ENCODE measurements around the gene PLOD2. TPM values are rescaled to one million over a fixed set of nuclear protein-coding genes. Genes with fewer than 3 reads are reported as not detected.

Gene PLOD2
- total RNA-seq, 3 donors from 2014 or later (not counting 1 experiment from before 2014, with no cell fraction given): 0.28 to 0.38 TPM; not detected in 1

DNA sequence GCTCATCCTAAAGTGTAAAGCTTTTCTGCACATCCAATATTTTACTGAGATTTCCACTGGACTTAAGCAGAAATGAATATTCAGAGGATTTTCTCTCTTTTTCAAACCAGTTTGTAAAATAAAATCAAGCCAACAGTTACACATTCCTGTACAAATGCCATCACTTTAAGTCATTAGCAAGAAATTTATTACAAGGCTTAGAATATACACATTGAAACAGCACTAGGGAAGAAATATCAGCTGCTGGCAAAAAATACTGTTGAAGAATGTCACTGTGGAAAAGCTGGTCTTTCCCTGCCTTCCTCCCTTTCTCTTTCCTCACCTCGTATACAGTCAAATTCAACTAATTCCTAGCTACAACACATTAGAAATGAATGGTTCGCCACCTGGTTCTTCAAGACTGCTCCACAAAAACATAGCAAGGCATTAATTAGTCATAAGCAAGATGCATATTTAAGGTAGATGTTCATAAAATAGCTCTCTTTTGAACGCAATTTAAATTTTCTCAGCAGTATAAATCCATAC lies 21.3 kb downstream of the PLOD2 start:
- no peak for ATAC-seq
- H3K9me3 Mint-ChIP-seq: peaks cover 3 to 7% of the 10 kb centered on the region in 2 donors
- intact Hi-C loops (cut with micrococcal nuclease): no loop called here
- H3K9me3 ChIP-seq (ENCODE audit: control insufficient read depth, insufficient read depth, low read length): no peaks in the 10 kb centered on the region
- H3K4me3 Mint-ChIP-seq: no peak overlapping the region
- no peak overlapping the region for H3K27ac Mint-ChIP-seq
- no peaks in the 10 kb centered on the region for H3K36me3 ChIP-seq (ENCODE audit: control insufficient read depth, insufficient read depth, low read length)
- no peak overlapping the region for H3K27ac ChIP-seq (ENCODE audit: low read length)
- no peaks in the 10 kb centered on the region for H3K36me3 Mint-ChIP-seq
- no peak for DNase-seq
- no peak overlapping the region for H3K4me3 ChIP-seq (ENCODE audit: low read length)
- no peaks in the 10 kb centered on the region for H3K27me3 Mint-ChIP-seq (ENCODE audit: low read depth in 2 of 2)
- 92% methylated on average over 2 of the region's 3 CpGs for WGBS (ENCODE audit: insufficient coverage)
- H3K27me3 ChIP-seq (ENCODE audit: control insufficient read depth, insufficient read depth, low read length): no peaks in the 10 kb centered on the region
- H3K4me1 Mint-ChIP-seq: no peaks in the 10 kb centered on the region
- no peaks in the 10 kb centered on the region for H3K4me1 ChIP-seq (ENCODE audit: control insufficient read depth, insufficient read depth, low read length)
- TF ChIP-seq, protein P1, sequence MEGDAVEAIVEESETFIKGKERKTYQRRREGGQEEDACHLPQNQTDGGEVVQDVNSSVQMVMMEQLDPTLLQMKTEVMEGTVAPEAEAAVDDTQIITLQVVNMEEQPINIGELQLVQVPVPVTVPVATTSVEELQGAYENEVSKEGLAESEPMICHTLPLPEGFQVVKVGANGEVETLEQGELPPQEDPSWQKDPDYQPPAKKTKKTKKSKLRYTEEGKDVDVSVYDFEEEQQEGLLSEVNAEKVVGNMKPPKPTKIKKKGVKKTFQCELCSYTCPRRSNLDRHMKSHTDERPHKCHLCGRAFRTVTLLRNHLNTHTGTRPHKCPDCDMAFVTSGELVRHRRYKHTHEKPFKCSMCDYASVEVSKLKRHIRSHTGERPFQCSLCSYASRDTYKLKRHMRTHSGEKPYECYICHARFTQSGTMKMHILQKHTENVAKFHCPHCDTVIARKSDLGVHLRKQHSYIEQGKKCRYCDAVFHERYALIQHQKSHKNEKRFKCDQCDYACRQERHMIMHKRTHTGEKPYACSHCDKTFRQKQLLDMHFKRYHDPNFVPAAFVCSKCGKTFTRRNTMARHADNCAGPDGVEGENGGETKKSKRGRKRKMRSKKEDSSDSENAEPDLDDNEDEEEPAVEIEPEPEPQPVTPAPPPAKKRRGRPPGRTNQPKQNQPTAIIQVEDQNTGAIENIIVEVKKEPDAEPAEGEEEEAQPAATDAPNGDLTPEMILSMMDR (IDR thresholded peaks at IDR 0.05): no peak

DNA sequence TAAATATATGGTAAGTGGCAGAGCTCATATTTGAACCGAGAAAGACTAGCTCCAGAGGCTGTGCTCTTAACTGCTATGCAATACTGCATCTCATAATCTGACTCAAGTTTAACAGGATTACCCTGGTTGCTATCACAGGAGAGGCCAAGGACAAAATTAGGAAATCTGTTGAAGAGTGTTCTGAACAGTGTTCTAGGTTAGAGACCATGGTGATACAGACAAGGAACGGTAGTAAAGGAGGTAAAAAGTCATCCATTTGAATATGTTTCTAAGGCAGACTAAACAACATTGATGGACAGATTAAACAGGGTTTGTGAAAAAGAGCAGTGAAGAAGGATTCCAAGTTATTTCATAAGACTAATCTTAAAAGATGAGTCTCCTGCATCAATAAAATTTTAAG lies 22.1 kb downstream of the PLOD2 start:
- no peaks in the 10 kb centered on the region for H3K27me3 ChIP-seq (ENCODE audit: control insufficient read depth, insufficient read depth, low read length)
- ATAC-seq (no peak), DNase-seq (no peak)
- Mint-ChIP-seq H3K36me3 (no peaks in the 10 kb centered on the region), H3K4me3 (no peak overlapping the region), H3K27ac (no peak overlapping the region), H3K9me3 (peaks cover 3 to 6% of the 10 kb centered on the region in 2 donors), H3K27me3 (ENCODE audit: low read depth in 2 of 2) (no peaks in the 10 kb centered on the region), H3K4me1 (no peaks in the 10 kb centered on the region)
- no peaks in the 10 kb centered on the region for H3K36me3 ChIP-seq (ENCODE audit: control insufficient read depth, insufficient read depth, low read length)
- no peak overlapping the region for H3K27ac ChIP-seq (ENCODE audit: low read length)
- 87% methylated on average over 2 of the region's 2 CpGs for WGBS (ENCODE audit: insufficient coverage)
- H3K9me3 ChIP-seq (ENCODE audit: control insufficient read depth, insufficient read depth, low read length): no peaks in the 10 kb centered on the region
- TF ChIP-seq, protein P1 (IDR thresholded peaks at IDR 0.05): no peak
- H3K4me3 ChIP-seq (ENCODE audit: low read length): no peak overlapping the region
- intact Hi-C loops (cut with micrococcal nuclease): no loop called here
- H3K4me1 ChIP-seq (ENCODE audit: control insufficient read depth, insufficient read depth, low read length): no peaks in the 10 kb centered on the region

GRCh38 chr3:146136647-146137046 lies 24.3 kb downstream of the PLOD2 start:
- no peaks in the 10 kb centered on the region for H3K36me3 Mint-ChIP-seq
- H3K27ac Mint-ChIP-seq: no peak overlapping the region
- Histone ChIP-seq H3K36me3 (ENCODE audit: control insufficient read depth, insufficient read depth, low read length) (no peaks in the 10 kb centered on the region), H3K27me3 (ENCODE audit: control insufficient read depth, insufficient read depth, low read length) (no peaks in the 10 kb centered on the region), H3K9me3 (ENCODE audit: control insufficient read depth, insufficient read depth, low read length) (no peaks in the 10 kb centered on the region), H3K27ac (ENCODE audit: low read length) (no peak overlapping the region), H3K4me1 (ENCODE audit: control insufficient read depth, insufficient read depth, low read length) (no peaks in the 10 kb centered on the region), H3K4me3 (ENCODE audit: low read length) (no peak overlapping the region)
- TF ChIP-seq, protein P1 (IDR thresholded peaks at IDR 0.05): no peak
- H3K9me3 Mint-ChIP-seq: peaks cover 4 to 8% of the 10 kb centered on the region in 2 donors
- H3K27me3 Mint-ChIP-seq (ENCODE audit: low read depth in 2 of 2): no peaks in the 10 kb centered on the region
- DNase-seq: no peak
- intact Hi-C loops (cut with micrococcal nuclease): no loop called here
- no peaks in the 10 kb centered on the region for H3K4me1 Mint-ChIP-seq
- no peak for ATAC-seq
- no peak overlapping the region for H3K4me3 Mint-ChIP-seq
- WGBS (ENCODE audit: insufficient coverage): 86% methylated on average over 2 of the region's 3 CpGs

Data from natural killer cell (primary cell).